ENCODE measurements around the gene CNTNAP3. TPM values are rescaled to one million over a fixed set of nuclear protein-coding genes. Genes with fewer than 3 reads are reported as not detected.
"Not testable (repeated sequence)": the region's sequence is repeated elsewhere in the genome, so short reads cannot be mapped to it uniquely, and the experiment has no call there.

The CNTNAP3 gene
- total RNA-seq, 4 donors from 2014 or later, result 50.4 to 80.2 (median 60.4) TPM

- DNase-seq (ENCODE audit: extremely low spot score); H3K27ac ChIP-seq (replicated peaks in 1 of 4); H3K27me3 ChIP-seq; intact Hi-C loops (cut with DNase I); H3K36me3 ChIP-seq; H3K9me3 ChIP-seq; H3K4me1 ChIP-seq; H3K4me3 ChIP-seq: not testable (repeated sequence)
- WGBS, result 92% methylated on average over 5 of the region's 5 CpGs
Measured at GRCh38 chr9:39028855-39029254, 259.1 kb downstream of the CNTNAP3 start.

- H3K4me1 ChIP-seq; DNase-seq (ENCODE audit: extremely low spot score); H3K4me3 ChIP-seq; intact Hi-C loops (cut with DNase I); H3K27ac ChIP-seq (replicated peaks in 1 of 4); H3K36me3 ChIP-seq; H3K9me3 ChIP-seq; H3K27me3 ChIP-seq: not testable (repeated sequence)
- 89% methylated on average over 7 of the region's 7 CpGs for WGBS
Measured at GRCh38 chr9:39028168-39028567, 259.8 kb downstream of the CNTNAP3 start.

- H3K9me3 ChIP-seq; H3K27me3 ChIP-seq; intact Hi-C loops (cut with DNase I); DNase-seq (ENCODE audit: extremely low spot score); H3K4me3 ChIP-seq; H3K27ac ChIP-seq (replicated peaks in 1 of 4); H3K36me3 ChIP-seq; H3K4me1 ChIP-seq: not testable (repeated sequence)
- WGBS, result 78% methylated on average over 4 of the region's 4 CpGs
Measured at GRCh38 chr9:39025911-39026588, 261.9 kb downstream of the CNTNAP3 start.

Small RNA genes within 50 kb of the gene (small RNA-seq; reads per million reads assigned to genes)
- 0 reads per million in 3 donors for gene RN7SL640P

Other genes starting within 250 kb of the CNTNAP3 start
- gene SPATA31A1, start 67.5 kb upstream of the CNTNAP3 start, total RNA-seq, result not detected